ENCODE measurements around the gene MACROD2.

The MACROD2 gene

GRCh38 chr20:15319439-15319838, 1324.1 kb downstream of the MACROD2 start:
- no peaks in the 10 kb centered on the region; the same call in 1 of the 2 replicates for H3K4me1 ChIP-seq
- DNase-seq = no peak
- no peak for TF ChIP-seq CTCF (IDR thresholded peaks at IDR 0.05; ENCODE audit: low read depth, low read length)
- no peak overlapping the region for H3K4me3 ChIP-seq (ENCODE audit: low read depth, low read length)
- no peaks in the 10 kb centered on the region for H3K27me3 ChIP-seq
- no peaks in the 10 kb centered on the region for H3K9me3 ChIP-seq
- H3K36me3 ChIP-seq = no peaks in the 10 kb centered on the region

GRCh38 chr20:15320941-15321340, 1325.6 kb downstream of the MACROD2 start:
- Histone ChIP-seq H3K36me3 (no peaks in the 10 kb centered on the region), H3K4me3 (ENCODE audit: low read depth, low read length) (no peak overlapping the region), H3K27me3 (no peaks in the 10 kb centered on the region), H3K4me1 (no peaks in the 10 kb centered on the region; the same call in 1 of the 2 replicates), H3K9me3 (no peaks in the 10 kb centered on the region)
- no peak for DNase-seq
- no peak for TF ChIP-seq CTCF (IDR thresholded peaks at IDR 0.05; ENCODE audit: low read depth, low read length)

- no peak overlapping the region for H3K4me3 ChIP-seq (ENCODE audit: low read depth, low read length)
- H3K4me1 ChIP-seq = no peaks in the 10 kb centered on the region
- H3K9me3 ChIP-seq = no peaks in the 10 kb centered on the region
- TF ChIP-seq CTCF (IDR thresholded peaks at IDR 0.05; ENCODE audit: low read depth, low read length) = no peak
- H3K36me3 ChIP-seq = no peaks in the 10 kb centered on the region
- no peaks in the 10 kb centered on the region for H3K27me3 ChIP-seq
- no peak for DNase-seq
These were observed 1331.8 kb downstream of the MACROD2 start for GRCh38 chr20:15327123-15327522.

GRCh38 chr20:15328084-15328483, 1332.8 kb downstream of the MACROD2 start:
- DNase-seq = no peak
- TF ChIP-seq CTCF (IDR thresholded peaks at IDR 0.05; ENCODE audit: low read depth, low read length) = no peak
- Histone ChIP-seq H3K36me3 (no peaks in the 10 kb centered on the region), H3K4me3 (ENCODE audit: low read depth, low read length) (no peak overlapping the region), H3K27me3 (no peaks in the 10 kb centered on the region), H3K9me3 (no peaks in the 10 kb centered on the region), H3K4me1 (no peaks in the 10 kb centered on the region)

GRCh38 chr20:15332711-15333160, 1337.4 kb downstream of the MACROD2 start:
- Histone ChIP-seq H3K4me3 (ENCODE audit: low read depth, low read length) (no peak overlapping the region), H3K27me3 (no peaks in the 10 kb centered on the region), H3K4me1 (no peaks in the 10 kb centered on the region), H3K36me3 (no peaks in the 10 kb centered on the region), H3K9me3 (no peaks in the 10 kb centered on the region)
- TF ChIP-seq CTCF (IDR thresholded peaks at IDR 0.05; ENCODE audit: low read depth, low read length) = no peak
- no peak for DNase-seq

GRCh38 chr20:15333170-15333569, 1337.9 kb downstream of the MACROD2 start:
- no peaks in the 10 kb centered on the region for H3K4me1 ChIP-seq
- no peaks in the 10 kb centered on the region for H3K9me3 ChIP-seq
- no peak for TF ChIP-seq CTCF (IDR thresholded peaks at IDR 0.05; ENCODE audit: low read depth, low read length)
- no peaks in the 10 kb centered on the region for H3K27me3 ChIP-seq
- DNase-seq = no peak
- no peak overlapping the region for H3K4me3 ChIP-seq (ENCODE audit: low read depth, low read length)
- H3K36me3 ChIP-seq = no peaks in the 10 kb centered on the region
